Measurements from ENCODE around the gene PADI1.

PADI1 gene

DNA sequence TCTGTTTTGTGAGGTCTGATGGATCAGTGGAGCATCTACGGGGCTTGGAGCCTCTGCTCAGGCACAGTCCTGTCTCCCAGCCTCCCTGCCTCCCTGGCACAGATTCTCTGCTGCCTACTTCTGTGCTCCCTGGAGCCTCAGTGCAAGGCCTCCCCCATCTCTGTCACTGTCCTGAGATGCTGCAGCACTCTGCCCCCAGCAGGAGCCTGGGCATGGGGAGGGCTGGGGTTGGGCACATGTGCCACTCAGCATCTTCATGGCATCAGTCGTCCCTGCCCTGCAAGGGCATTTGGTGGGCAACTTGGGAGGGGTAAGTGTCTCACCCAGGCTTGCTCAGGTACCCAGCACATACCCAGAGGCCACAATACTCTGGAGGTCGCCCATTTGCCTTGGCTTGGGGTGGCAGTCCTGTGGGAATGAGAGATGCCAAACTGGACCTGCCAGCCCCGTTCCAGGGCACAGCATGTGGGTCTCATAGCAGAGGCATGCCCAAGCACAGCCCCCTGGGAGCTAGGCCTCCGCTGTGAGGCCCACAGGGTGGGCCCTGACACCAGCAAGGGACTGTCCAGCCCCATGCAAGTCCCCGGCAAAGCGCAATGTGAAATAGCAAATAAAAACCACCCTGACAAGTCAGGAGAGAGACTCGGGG lies 72.7 kb downstream of the PADI1 start:
- DNase-seq = no peak

DNA sequence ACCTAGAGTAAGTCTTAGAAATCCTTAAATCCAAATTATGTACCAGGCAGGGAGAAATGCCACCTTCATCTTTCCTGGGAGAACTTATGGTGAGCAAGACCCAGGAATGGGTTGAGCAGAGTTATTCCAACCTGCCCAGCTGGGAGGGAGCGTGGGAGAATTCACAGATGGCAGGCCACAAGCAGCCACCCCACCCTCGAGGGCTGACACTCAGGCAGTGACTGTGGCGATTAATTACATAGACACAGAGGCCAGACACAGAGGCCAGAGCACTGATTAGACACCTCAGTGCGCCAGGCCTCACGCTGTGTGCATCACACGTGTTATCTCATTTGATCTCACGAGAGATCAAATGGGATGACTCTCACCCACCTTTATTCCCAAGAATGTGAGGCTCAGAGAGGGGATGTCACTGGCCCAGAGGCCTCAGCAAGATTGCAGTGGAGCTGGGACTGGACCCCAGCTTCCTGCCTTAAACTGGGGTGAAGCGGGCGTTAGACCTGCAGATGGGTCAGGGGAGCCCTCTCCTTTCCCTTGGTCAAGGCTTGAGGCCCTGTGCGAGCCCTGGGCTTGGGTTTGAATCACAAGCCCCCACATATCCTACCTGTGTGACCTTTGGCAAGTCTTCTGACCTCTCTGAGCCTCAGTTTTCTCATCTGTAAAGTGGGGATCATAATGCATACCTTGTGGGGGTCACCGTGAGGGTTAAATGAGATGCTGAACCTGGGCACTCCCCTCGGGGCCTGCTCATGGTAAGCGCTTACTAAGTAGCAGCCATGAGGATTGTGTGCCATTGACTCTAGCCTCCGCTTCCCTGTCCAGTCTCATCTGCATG lies 74.3 kb downstream of the PADI1 start:
- DNase-seq = no peak

DNA sequence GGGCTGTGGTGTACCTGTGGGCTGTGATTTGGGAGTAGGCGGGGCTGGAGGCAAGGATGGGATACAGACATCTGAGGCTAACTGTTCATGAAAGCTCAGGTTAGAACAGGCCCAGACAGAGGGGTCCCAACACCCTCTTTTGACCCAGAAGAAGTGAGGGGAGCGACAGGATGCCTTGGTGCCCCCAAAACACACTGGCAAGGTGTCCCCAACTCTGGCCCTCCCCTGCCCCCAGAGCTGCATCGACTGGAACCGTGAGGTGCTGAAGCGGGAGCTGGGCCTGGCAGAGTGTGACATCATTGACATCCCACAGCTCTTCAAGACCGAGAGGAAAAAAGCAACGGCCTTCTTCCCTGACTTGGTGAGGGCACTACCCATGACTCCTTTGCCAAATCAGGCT lies 75.5 kb downstream of the PADI1 start:
- no peak for DNase-seq

DNA sequence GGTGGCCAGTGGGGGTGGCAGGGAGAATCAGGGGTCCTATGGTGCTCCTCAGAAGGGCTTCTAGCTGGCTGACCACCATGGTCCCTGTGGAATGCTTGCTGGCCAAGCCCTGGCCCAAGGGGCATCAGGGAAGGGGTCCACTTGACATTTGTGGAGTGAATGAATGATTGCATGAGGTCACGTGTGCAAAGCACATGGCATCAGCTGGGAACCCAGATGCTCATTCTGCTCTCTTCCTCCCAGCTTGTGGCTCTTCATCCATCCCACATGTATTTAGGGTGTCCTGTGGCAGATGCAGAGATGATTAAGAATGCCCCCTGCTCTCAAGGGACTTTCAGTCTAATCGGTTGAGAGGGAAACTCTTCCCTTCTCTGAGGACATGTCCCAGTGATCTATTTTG lies 76.0 kb downstream of the PADI1 start:
- no peak for DNase-seq

DNA sequence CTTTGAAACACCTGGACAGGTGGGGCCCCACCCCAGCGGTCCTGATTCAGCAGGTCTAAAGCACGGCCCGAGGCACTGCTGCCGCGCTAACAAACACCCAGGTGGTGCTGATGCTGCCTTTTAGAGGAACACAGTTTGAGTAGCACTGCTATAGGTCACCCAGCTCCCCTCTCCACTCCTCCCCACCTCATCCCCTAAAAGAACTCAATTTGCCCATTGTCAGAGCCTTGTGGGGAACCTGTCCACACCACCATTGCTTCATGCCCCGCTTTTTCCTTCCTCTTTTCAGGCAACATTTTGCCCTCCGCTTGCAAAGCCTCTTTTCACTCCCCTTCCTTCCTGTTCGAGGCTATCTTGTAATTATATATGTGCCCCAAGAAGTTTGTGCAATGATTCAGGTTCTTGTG lies 76.8 kb downstream of the PADI1 start:
- DNase-seq = no peak

DNA sequence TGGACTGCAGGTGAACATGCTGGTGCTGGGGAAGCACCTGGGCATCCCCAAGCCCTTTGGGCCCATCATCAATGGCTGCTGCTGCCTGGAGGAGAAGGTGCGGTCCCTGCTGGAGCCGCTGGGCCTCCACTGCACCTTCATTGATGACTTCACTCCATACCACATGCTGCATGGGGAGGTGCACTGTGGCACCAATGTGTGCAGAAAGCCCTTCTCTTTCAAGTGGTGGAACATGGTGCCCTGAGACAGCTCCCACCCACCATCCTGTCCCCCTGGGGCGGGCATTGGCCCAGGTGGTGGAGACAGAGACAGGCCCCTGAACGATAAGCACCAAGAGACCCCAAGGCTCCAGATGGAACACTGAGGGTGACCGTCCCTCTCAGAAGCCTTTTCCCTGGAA lies 77.9 kb downstream of the PADI1 start:
- no peak for DNase-seq

DNA sequence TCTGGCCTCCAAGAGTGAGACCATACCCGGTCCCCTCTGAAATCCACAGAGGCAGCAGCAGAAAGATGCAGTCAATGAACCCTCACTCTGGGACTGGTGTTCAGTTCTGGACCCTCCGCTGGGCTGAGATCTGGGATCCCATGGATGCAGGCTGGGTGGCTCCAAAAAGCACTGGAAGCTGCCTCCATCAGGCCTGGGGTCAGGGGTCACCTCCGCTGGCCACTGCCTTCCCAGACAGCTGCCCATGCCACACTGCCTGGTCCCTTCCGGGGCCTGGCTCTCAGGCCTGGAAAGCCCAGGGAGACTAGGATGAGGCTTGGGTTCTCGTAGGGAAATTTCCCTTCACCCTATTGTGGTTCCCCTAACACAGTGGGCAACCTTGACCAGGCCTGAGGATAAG lies 81.7 kb downstream of the PADI1 start:
- no peak for DNase-seq

DNA sequence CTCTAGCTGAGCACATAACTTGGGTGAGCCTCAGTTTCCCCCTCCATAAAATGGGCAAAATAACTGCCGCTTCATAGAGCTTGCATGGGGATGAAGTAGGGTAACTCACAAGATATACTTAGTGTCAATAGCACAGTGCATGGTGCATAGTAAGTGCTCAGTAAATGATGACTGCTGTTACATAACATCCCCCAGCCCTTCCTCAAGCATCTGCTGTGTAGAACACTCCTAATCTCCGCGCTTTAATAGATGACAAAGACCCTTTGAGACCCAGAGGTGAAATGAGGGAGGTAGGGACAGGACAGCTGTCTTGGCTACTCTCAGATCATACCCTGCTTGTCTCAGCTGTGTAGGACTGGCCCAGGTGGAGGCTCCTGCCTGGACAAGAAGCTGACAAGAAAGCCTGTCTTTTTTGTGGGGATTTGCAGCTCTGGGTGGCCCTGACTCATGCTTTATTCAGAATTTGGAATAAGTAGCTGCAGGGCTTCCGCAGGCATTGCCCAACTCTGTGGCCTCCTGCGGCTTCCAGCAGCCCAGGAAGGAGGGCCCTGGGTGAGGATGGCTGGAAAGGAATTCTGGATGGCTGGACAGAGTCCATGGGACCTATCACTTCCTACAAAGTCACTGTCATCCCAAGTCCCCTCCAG lies 82.3 kb downstream of the PADI1 start:
- no peak for DNase-seq

- DNase-seq = no peak
Observed at GRCh38 chr1:17289721-17290120, 84.8 kb downstream of the PADI1 start.

DNA sequence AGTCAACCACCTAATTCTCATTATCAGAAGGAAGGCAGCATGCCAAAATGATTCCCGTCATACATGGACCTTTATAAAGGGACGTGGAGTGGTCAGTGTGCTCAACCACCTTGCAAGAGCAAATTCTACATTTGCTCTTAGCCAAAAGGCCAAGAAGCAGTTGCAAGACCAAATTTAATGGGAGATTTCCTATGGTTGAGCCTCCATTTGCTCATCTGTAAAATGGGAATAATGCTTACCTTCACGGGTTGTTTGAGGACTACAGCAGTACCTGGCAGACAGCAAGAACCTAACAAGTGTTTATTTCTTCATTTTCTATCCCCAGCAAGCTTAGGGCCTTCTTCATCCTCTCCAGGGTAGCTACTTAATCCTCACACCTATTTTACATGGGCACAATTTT lies 85.6 kb downstream of the PADI1 start:
- no peak for DNase-seq

- no peak for DNase-seq
Observed at GRCh38 chr1:17292299-17293160, 87.6 kb downstream of the PADI1 start.

GRCh38 chr1:17293681-17294425 lies 88.9 kb downstream of the PADI1 start:
- DNase-seq = no peak

- no peak for DNase-seq
Observed at GRCh38 chr1:17295292-17295691, 90.4 kb downstream of the PADI1 start.

Measured in NCI-H2029 treated with DMSO at 0.1 percent for 48 hours (cell line).